ENCODE results near the gene UBD.

DNA sequence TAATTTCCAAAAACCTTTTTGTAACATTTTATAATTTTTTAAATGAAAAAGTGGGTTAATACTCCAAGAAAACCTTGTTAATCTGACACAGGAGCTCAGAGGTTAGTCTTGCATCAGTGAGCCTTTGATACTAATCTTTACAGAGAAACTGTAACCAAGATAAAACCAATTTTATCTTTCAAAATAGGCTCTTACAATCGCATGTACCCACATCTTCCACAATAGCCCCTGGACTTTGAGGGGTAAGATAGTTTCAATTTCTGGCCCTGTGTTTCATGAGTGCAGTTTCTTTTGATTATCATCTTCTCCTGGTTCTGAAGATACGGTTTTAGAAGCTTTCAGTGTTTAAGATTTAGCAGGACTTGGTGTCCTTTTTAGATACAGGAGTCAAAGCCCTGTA lies 37.3 kb downstream of the UBD start:
- TF ChIP-seq, protein P1, sequence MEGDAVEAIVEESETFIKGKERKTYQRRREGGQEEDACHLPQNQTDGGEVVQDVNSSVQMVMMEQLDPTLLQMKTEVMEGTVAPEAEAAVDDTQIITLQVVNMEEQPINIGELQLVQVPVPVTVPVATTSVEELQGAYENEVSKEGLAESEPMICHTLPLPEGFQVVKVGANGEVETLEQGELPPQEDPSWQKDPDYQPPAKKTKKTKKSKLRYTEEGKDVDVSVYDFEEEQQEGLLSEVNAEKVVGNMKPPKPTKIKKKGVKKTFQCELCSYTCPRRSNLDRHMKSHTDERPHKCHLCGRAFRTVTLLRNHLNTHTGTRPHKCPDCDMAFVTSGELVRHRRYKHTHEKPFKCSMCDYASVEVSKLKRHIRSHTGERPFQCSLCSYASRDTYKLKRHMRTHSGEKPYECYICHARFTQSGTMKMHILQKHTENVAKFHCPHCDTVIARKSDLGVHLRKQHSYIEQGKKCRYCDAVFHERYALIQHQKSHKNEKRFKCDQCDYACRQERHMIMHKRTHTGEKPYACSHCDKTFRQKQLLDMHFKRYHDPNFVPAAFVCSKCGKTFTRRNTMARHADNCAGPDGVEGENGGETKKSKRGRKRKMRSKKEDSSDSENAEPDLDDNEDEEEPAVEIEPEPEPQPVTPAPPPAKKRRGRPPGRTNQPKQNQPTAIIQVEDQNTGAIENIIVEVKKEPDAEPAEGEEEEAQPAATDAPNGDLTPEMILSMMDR (IDR thresholded peaks at IDR 0.05): no peak
- no peak for TF ChIP-seq POLR2A (IDR thresholded peaks at IDR 0.05)
- TF ChIP-seq POLR2AphosphoS5 (IDR thresholded peaks at IDR 0.05): no peak
